Measurements from ENCODE around the gene PDE4D.

DNA sequence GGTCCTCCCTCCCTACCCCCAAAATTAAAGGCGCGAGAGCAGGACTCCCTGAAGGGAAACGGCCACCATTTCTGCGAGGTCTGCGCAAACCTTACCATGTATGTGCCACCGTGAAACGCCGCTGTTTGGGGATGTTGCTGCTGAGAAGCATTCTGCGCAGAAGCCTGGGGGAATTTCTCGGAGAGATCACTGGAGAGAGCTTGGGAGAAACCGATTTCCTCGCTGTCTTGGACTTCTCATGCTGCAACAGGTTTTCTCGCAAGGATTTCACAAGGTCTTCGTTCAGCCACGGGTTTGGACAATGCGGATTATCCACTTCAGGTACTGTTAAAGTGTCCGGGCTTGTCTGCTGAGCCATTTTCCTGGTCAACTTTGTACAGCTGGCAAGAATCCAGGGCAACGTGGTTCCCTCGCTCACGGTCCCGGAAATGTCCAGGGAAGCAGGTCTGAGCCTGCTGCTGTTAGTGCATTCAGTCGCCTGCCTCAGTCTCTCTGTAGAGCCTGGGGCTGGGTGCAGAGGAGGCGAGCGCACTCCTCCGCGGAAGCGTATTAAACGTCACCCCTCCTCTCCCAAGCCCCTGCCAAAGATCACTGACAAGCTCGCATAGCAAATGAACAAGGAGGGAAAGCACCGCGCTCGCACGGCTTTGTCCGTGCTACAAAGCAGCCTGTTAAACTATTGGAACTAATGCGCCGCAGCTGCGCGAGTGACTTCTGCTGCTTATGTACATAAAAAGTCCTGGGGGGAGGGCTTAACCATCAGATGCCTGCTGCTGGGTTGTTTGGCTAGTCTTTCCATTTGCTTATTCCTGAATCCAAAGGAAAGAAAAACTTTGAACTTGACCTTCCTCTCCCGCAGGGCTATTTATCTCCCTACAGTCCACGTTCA, 125.1 kb downstream of the PDE4D start:
- no peak for TF ChIP-seq EZH2 (IDR thresholded peaks at IDR 0.05; ENCODE audit: borderline replicate concordance, insufficient read depth, low read depth, low read length, poor library complexity, severe bottlenecking)
- TF ChIP-seq, protein P1, sequence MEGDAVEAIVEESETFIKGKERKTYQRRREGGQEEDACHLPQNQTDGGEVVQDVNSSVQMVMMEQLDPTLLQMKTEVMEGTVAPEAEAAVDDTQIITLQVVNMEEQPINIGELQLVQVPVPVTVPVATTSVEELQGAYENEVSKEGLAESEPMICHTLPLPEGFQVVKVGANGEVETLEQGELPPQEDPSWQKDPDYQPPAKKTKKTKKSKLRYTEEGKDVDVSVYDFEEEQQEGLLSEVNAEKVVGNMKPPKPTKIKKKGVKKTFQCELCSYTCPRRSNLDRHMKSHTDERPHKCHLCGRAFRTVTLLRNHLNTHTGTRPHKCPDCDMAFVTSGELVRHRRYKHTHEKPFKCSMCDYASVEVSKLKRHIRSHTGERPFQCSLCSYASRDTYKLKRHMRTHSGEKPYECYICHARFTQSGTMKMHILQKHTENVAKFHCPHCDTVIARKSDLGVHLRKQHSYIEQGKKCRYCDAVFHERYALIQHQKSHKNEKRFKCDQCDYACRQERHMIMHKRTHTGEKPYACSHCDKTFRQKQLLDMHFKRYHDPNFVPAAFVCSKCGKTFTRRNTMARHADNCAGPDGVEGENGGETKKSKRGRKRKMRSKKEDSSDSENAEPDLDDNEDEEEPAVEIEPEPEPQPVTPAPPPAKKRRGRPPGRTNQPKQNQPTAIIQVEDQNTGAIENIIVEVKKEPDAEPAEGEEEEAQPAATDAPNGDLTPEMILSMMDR (IDR thresholded peaks at IDR 0.05) = no peak
